Measurements from ENCODE around the gene HNRNPUL1. TPM values are rescaled to one million over a fixed set of nuclear protein-coding genes. Genes with fewer than 3 reads are reported as not detected.
"Not testable (repeated sequence)": the region's sequence is repeated elsewhere in the genome, so short reads cannot be mapped to it uniquely, and the experiment has no call there.

The HNRNPUL1 gene
- total RNA-seq, 4 donors from 2014 or later: 148 to 207 (median 179) TPM

DNA sequence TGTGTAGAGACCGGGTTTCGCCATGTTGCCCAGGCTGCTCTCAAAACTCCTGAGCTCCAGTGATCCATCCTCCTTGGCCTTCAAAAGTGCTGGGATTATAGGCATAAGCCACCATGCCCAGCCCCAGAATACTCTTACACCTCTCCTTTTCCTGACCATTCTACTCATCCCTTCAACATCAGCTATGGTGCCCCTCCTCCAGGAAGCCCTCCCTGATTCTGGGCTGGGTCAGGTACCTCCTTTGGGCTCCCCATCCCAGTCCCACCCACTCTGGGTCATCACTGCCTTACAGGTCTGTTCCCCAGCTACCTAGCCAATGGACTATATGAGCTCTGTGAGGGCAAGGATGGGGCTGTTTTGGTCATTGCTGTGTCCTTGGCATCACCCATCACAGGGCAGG is 80.0 kb downstream of the HNRNPUL1 start:
- TF ChIP-seq POLR2A (IDR thresholded peaks at IDR 0.05; ENCODE audit: low read depth) (no peak), EP300 (IDR thresholded peaks at IDR 0.05) (no peak), POLR2AphosphoS5 (IDR thresholded peaks at IDR 0.05) (no peak), CTCF (IDR thresholded peaks at IDR 0.05) (no peak)
- Histone ChIP-seq H3K36me3 (peaks cover 20 to 90% (median 69%) of the 10 kb centered on the region in 4 donors), H3K27me3 (no peaks in the 10 kb centered on the region)

GRCh38 chr19:41346916-41347315 is 82.7 kb downstream of the HNRNPUL1 start:
- H3K4me1 ChIP-seq: peaks cover 14 to 32% (median 31%) of the 10 kb centered on the region in 4 donors
- H3K9me3 ChIP-seq; intact Hi-C loops (cut with DNase I); DNase-seq (ENCODE audit: extremely low spot score); H3K27ac ChIP-seq (replicated peaks in 1 of 4); H3K27me3 ChIP-seq; H3K4me3 ChIP-seq: not testable (repeated sequence)
- 94% methylated on average over 9 of the region's 9 CpGs for WGBS
- peaks cover 13 to 65% (median 50%) of the 10 kb centered on the region in 4 donors for H3K36me3 ChIP-seq

More for the DNA sequence above, 80.0 kb downstream of the HNRNPUL1 start:
- no peak overlapping the region for H3K27ac ChIP-seq (replicated peaks in 1 of 4)
- no peak for DNase-seq (ENCODE audit: extremely low spot score)
- no peaks in the 10 kb centered on the region for H3K9me3 ChIP-seq
- WGBS: 86% methylated on average over 2 of the region's 2 CpGs
- H3K4me3 ChIP-seq: no peak overlapping the region
- H3K4me1 ChIP-seq: peaks cover 0 to 9% (median 4%) of the 10 kb centered on the region in 4 donors
- intact Hi-C loops (cut with DNase I): no loop called here

DNA sequence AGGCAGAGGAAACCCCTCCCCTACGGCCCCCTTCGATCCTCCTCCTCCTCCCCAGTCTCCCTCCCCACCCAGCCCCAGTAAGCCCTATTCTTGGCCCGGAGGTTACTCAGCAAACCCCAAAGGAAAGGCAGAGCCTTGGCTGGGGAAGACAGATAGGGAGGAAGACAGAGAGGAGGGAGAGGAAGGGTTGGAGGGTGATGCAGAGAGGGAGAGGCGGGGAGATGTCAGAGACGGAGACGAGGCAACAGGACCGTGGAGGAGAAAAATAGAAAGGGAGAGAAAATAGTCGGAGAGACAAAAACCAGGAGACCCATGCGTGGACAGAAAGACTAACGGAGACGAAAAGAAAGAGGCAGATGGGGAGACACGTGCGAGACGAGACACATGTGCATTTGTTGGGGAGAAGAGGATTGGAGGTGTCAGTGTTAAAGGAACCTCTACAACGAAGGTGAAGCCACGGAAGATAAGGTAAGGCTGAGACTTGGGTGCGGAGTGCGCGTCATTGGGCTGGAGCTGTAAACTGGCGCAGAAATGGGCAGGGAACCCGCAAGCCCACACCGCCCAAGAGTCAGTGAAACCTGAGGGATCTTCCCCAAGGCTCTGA is 86.7 kb downstream of the HNRNPUL1 start:
- DNase-seq (ENCODE audit: extremely low spot score): no peak
- Histone ChIP-seq H3K27ac (replicated peaks in 1 of 4) (peak overlapping the region; percentile 87 to 95 (median 93)), H3K4me1 (peaks cover 20 to 60% (median 57%) of the 10 kb centered on the region in 4 donors), H3K36me3 (peaks cover 0 to 25% (median 20%) of the 10 kb centered on the region in 4 donors), H3K9me3 (no peaks in the 10 kb centered on the region), H3K4me3 (peak overlapping the region; percentile 80 to 90 (median 88)), H3K27me3 (peaks cover 0 to 6% (median 0%) of the 10 kb centered on the region in 4 donors)
- no peak for TF ChIP-seq POLR2AphosphoS5 (IDR thresholded peaks at IDR 0.05)
- no peak for TF ChIP-seq POLR2A (IDR thresholded peaks at IDR 0.05; ENCODE audit: low read depth)
- no peak for TF ChIP-seq EP300 (IDR thresholded peaks at IDR 0.05)
- TF ChIP-seq CTCF (IDR thresholded peaks at IDR 0.05): no peak
- WGBS: 4% methylated on average over 22 of the region's 22 CpGs
- intact Hi-C loops (cut with DNase I): loop anchor here (5.0 kb wide), 2 partner anchors 34 to 76 kb away; partner anchors contain the start of gene B3GNT8

DNA sequence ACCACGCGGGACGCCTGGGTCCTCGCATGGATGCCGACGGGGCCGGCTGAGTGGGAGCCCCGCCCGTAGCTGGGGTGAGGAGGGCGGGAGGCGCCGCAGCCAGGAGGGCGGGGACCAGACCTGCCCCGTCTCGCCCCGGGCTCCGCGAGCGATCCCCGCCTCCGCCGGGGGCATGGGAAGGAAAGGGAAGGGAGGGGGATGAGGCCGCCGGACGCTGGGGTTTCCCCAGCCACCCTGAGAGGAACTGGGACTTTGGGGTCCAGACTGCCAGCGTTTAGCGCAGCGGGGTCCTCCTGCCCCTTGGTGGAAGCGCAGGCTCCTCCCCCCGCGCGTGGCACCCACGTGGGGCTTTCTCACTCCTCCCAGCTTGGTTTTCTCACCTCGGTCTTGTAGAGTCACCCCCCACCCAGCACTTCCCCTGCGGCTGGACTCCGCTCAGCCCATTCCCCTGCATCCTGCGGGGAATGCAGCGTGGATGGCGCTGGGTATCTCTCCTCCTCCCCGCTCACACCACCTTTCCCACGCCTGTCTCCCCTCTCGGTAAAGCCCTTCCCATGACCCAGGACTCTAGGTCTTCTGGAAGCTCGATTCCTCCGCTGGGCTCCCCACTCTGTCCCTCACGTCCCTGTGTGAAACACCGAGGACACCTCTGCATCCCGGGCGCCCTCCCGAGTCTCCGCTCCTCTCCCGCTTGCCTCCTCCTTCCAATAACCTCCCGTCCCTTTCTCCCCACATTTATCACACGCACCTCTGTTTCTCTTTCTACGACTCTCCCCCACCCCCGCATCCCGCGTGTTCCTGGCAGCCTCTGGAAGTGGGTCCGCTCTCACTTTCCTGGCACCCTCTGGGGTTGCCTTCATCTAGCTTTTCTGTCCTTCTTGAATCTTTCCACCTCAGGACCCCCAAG is 87.4 kb downstream of the HNRNPUL1 start:
- Histone ChIP-seq H3K9me3 (no peaks in the 10 kb centered on the region), H3K36me3 (peaks cover 0 to 18% (median 14%) of the 10 kb centered on the region in 4 donors), H3K27me3 (peaks cover 0 to 6% (median 0%) of the 10 kb centered on the region in 4 donors), H3K4me1 (peaks cover 23 to 61% (median 58%) of the 10 kb centered on the region in 4 donors), H3K4me3 (peak overlapping the region; percentile 80 to 90 (median 88)), H3K27ac (replicated peaks in 1 of 4) (peak overlapping the region; percentile 87 to 95 (median 93))
- no peak for DNase-seq (ENCODE audit: extremely low spot score)
- under 1% methylated on average over 54 of the region's 58 CpGs for WGBS
- intact Hi-C loops (cut with DNase I): loop anchor here (5.0 kb wide), 2 partner anchors 34 to 76 kb away; partner anchors contain the start of gene B3GNT8
- TF ChIP-seq EP300 (IDR thresholded peaks at IDR 0.05) (no peak), POLR2AphosphoS5 (IDR thresholded peaks at IDR 0.05) (peak; percentile 47 to 56)

GRCh38 chr19:41352279-41352608 is 88.1 kb downstream of the HNRNPUL1 start:
- Histone ChIP-seq H3K36me3 (peaks cover 0 to 11% (median 7%) of the 10 kb centered on the region in 4 donors), H3K27me3 (peaks cover 0 to 6% (median 0%) of the 10 kb centered on the region in 4 donors), H3K4me1 (peaks cover 23 to 61% (median 58%) of the 10 kb centered on the region in 4 donors), H3K4me3 (peak overlapping the region; percentile 80 to 90 (median 88)), H3K9me3 (no peaks in the 10 kb centered on the region), H3K27ac (replicated peaks in 1 of 4) (peak overlapping the region; percentile 87 to 95 (median 93))
- intact Hi-C loops (cut with DNase I): loop anchor here (5.0 kb wide), 2 partner anchors 35 to 75 kb away; partner anchors contain the start of gene B3GNT8
- WGBS: under 1% methylated on average over 12 of the region's 12 CpGs
- no peak for DNase-seq (ENCODE audit: extremely low spot score)
- TF ChIP-seq POLR2A (IDR thresholded peaks at IDR 0.05; ENCODE audit: low read depth): no peak
- no peak for TF ChIP-seq CTCF (IDR thresholded peaks at IDR 0.05)
- no peak for TF ChIP-seq POLR2AphosphoS5 (IDR thresholded peaks at IDR 0.05)
- TF ChIP-seq EP300 (IDR thresholded peaks at IDR 0.05): no peak
